IMR-90 (cell line): ENCODE measurements around the gene STMN3. TPM values are rescaled to one million over a fixed set of nuclear protein-coding genes. Genes with fewer than 3 reads are reported as not detected.

ENCODE experiments used
- ATAC-seq: fragments of 200-7000 bp; cut with Tn5 transposase; 2 replicates; pipeline ENCODE4 v1.9.1; 2020; ENCODE audit warnings: low read depth, mild to moderate bottlenecking, moderate library complexity
- BruUV-seq: library from RNA; stranded (reverse); fragments of 400-500 nt; replicated peaks from 2 replicates; lab custom pipeline; 2021; lab: Mats Ljungman, UMichigan
- CTCF ChIA-PET: fragments of 300-600 bp; formaldehyde crosslinking; extraction: SDS; loops from one replicate; lab custom pipeline; 2021; ENCODE audit warnings: antibody characterized with exemption; lab: Yijun Ruan, JAX
- POLR2A ChIA-PET: fragments of 300-600 bp; sonication (Branson Sonifier 250); formaldehyde crosslinking; loops from one replicate; lab custom pipeline; 2022; ENCODE audit warnings: antibody characterized with exemption; ENCODE audit not compliant: unreplicated experiment; lab: Charles Lee
- DNase-seq: peaks from one replicate; pipeline ENCODE4 v3.0.0; 2013
- H2AFZ ChIP-seq: replicated peaks from 2 replicates; pipeline ENCODE3; 2013; ENCODE audit warnings: low read length, mild to moderate bottlenecking; ENCODE audit not compliant: poor library complexity
- H2AK5ac ChIP-seq: 2 replicates; pipeline ENCODE4 v1.6.1; 2013; ENCODE audit warnings: low read depth, low read length, inconsistent platforms
- H2AK9ac ChIP-seq: replicated peaks from 2 replicates; pipeline ENCODE3; 2013; ENCODE audit warnings: mild to moderate bottlenecking, low read depth, low read length, moderate library complexity; ENCODE audit not compliant: poor library complexity
- H2BK120ac ChIP-seq: 2 replicates; pipeline ENCODE4 v1.6.1; 2013; ENCODE audit warnings: low read depth, low read length, inconsistent platforms
- H2BK15ac ChIP-seq: 3 replicates; pipeline ENCODE4 v1.6.1; 2013; ENCODE audit warnings: low read depth, low read length, inconsistent platforms
- H2BK20ac ChIP-seq: 2 replicates; pipeline ENCODE4 v1.6.1; 2013; ENCODE audit warnings: low read depth, mild to moderate bottlenecking, inconsistent platforms, low read length, moderate library complexity
- H2BK5ac ChIP-seq: 2 replicates; pipeline ENCODE4 v1.6.1; 2013; ENCODE audit warnings: mild to moderate bottlenecking, low read depth, low read length, inconsistent platforms; ENCODE audit not compliant: poor library complexity, severe bottlenecking
- H3K14ac ChIP-seq: replicated peaks from 2 replicates; pipeline ENCODE4 v1.6.1; 2013; ENCODE audit warnings: low read depth, low read length, inconsistent platforms
- H3K18ac ChIP-seq: 2 replicates; pipeline ENCODE4 v1.6.1; 2013; ENCODE audit warnings: low read depth, low read length, control low read depth
- H3K23ac ChIP-seq: 2 replicates; pipeline ENCODE4 v1.6.1; 2013; ENCODE audit warnings: low read depth, low read length, inconsistent platforms
- H3K27ac ChIP-seq: 2 replicates; pipeline ENCODE4 v1.5.1; 2013; ENCODE audit warnings: mild to moderate bottlenecking, control low read depth, low read length; ENCODE audit not compliant: insufficient read depth
- H3K27me3 ChIP-seq: 2 replicates; pipeline ENCODE4 v1.6.1; 2013; ENCODE audit warnings: low read length; ENCODE audit not compliant: control insufficient read depth, insufficient read depth
- H3K36me3 ChIP-seq: 2 replicates; pipeline ENCODE4 v1.6.1; 2013; ENCODE audit warnings: low read length, mixed read lengths; ENCODE audit not compliant: control insufficient read depth, insufficient read depth
- H3K4ac ChIP-seq: 2 replicates; pipeline ENCODE4 v1.6.1; 2013; ENCODE audit warnings: low read depth, low read length, inconsistent platforms
- H3K4me1 ChIP-seq: 2 replicates; pipeline ENCODE4 v1.6.1; 2013; ENCODE audit warnings: low read length, mixed read lengths; ENCODE audit not compliant: control insufficient read depth, insufficient read depth
- H3K4me2 ChIP-seq: 2 replicates; pipeline ENCODE4 v1.6.1; 2013; ENCODE audit warnings: low read depth, mild to moderate bottlenecking, control low read depth, low read length, moderate library complexity
- H3K4me3 ChIP-seq: 2 replicates; pipeline ENCODE4 v1.5.1; 2013; ENCODE audit warnings: low read depth, mild to moderate bottlenecking, control low read depth, low read length, moderate library complexity; ENCODE audit not compliant: insufficient read depth
- H3K56ac ChIP-seq: 2 replicates; pipeline ENCODE4 v1.6.1; 2013; ENCODE audit warnings: low read length, inconsistent platforms; ENCODE audit not compliant: insufficient read depth; ENCODE audit errors: extremely low read depth
- H3K79me1 ChIP-seq, 2 experiments: 2 replicates each; pipeline ENCODE4 v1.6.1; 2013; ENCODE audit warnings: low read length in 2 of 2, inconsistent platforms in 1 of 2, low read depth in 1 of 2
- H3K9ac ChIP-seq: 2 replicates; pipeline ENCODE4 v1.6.1; 2013; ENCODE audit warnings: low read depth, low read length, control low read depth
- H3K9me1 ChIP-seq: 2 replicates; pipeline ENCODE4 v1.6.1; 2013; ENCODE audit warnings: low read length, inconsistent platforms; ENCODE audit not compliant: insufficient read depth
- H3K9me3 ChIP-seq: 2 replicates; pipeline ENCODE4 v1.6.1; 2013; ENCODE audit warnings: low read length; ENCODE audit not compliant: control insufficient read depth, insufficient read depth
- H4K20me1 ChIP-seq: 2 replicates; pipeline ENCODE4 v1.6.1; 2013; ENCODE audit warnings: low read length, inconsistent platforms; ENCODE audit not compliant: insufficient read depth
- H4K5ac ChIP-seq: 2 replicates; pipeline ENCODE4 v1.6.1; 2013; ENCODE audit warnings: mild to moderate bottlenecking, low read depth, low read length, control low read depth
- H4K8ac ChIP-seq, 2 experiments: 2 replicates each; pipeline ENCODE4 v1.6.1; 2013; ENCODE audit warnings: low read depth in 2 of 2, low read length in 2 of 2, control low read depth in 1 of 2, inconsistent platforms in 1 of 2
- H4K91ac ChIP-seq: 2 replicates; pipeline ENCODE4 v1.6.1; 2013; ENCODE audit warnings: low read depth, low read length, inconsistent platforms; ENCODE audit not compliant: insufficient read depth
- BHLHE40 ChIP-seq: fragments of 150-350 bp; IDR thresholded peaks from 2 replicates; pipeline ENCODE4 v1.6.1; 2016; ENCODE audit warnings: mild to moderate bottlenecking, low read depth, low read length
- CEBPB ChIP-seq: IDR thresholded peaks from 2 replicates; pipeline ENCODE4 v1.6.1; 2012; ENCODE audit warnings: low read depth, low read length, improper control_type of control experiment
- CHD1 ChIP-seq: IDR thresholded peaks from 2 replicates; pipeline ENCODE4 v1.6.1; 2012; ENCODE audit warnings: low read depth, low read length, improper control_type of control experiment
- ELK1 ChIP-seq: fragments of 150-350 bp; IDR thresholded peaks from 2 replicates; pipeline ENCODE4 v1.6.1; 2016; ENCODE audit warnings: low read depth, mild to moderate bottlenecking, low read length, moderate library complexity, borderline replicate concordance
- FOS ChIP-seq: fragments of 150-350 bp; IDR thresholded peaks from 2 replicates; pipeline ENCODE4 v1.6.1; 2016; ENCODE audit warnings: low read depth, low read length
- MAFK ChIP-seq: IDR thresholded peaks from 2 replicates; pipeline ENCODE4 v1.6.1; 2012; ENCODE audit warnings: low read depth, low read length, improper control_type of control experiment
- MAZ ChIP-seq: IDR thresholded peaks from 2 replicates; pipeline ENCODE4 v1.6.1; 2012; ENCODE audit warnings: low read depth, mild to moderate bottlenecking, low read length, improper control_type of control experiment, moderate library complexity, borderline replicate concordance
- MXI1 ChIP-seq: IDR thresholded peaks from 2 replicates; pipeline ENCODE4 v1.6.1; 2012; ENCODE audit warnings: low read depth, mild to moderate bottlenecking, low read length, moderate library complexity, borderline replicate concordance
- NFE2L2 ChIP-seq: fragments of 150-350 bp; IDR thresholded peaks from 2 replicates; pipeline ENCODE4 v1.6.1; 2016; ENCODE audit warnings: low read depth, mild to moderate bottlenecking, low read length
- POLR2A ChIP-seq: IDR thresholded peaks from 2 replicates; pipeline ENCODE4 v1.6.1; 2012; ENCODE audit warnings: mild to moderate bottlenecking, low read depth, low read length
- RAD21 ChIP-seq: IDR thresholded peaks from 2 replicates; pipeline ENCODE4 v1.6.1; 2012; ENCODE audit warnings: low read length, improper control_type of control experiment
- RCOR1 ChIP-seq: IDR thresholded peaks from 2 replicates; pipeline ENCODE4 v1.6.1; 2012; ENCODE audit warnings: mild to moderate bottlenecking, low read length, improper control_type of control experiment; ENCODE audit not compliant: insufficient replicate concordance
- RFX5 ChIP-seq: IDR thresholded peaks from 2 replicates; pipeline ENCODE4 v1.8.0; 2012; ENCODE audit warnings: low read depth, mild to moderate bottlenecking, low read length, moderate library complexity
- SMC3 ChIP-seq: fragments of 150-350 bp; IDR thresholded peaks from 2 replicates; pipeline ENCODE4 v1.6.1; 2016; ENCODE audit warnings: low read depth, mild to moderate bottlenecking, antibody characterized with exemption, low read length, moderate library complexity
- WGBS, 2 experiments: methylation state at CpG; one replicate each; pipeline versions ENCODE4 v1.1.5 to v1.1.7; 2013; ENCODE audit warnings: missing lambda C conversion rate in 2 of 2; ENCODE audit not compliant: insufficient read length in 1 of 2; ENCODE audit errors: extremely low coverage in 2 of 2; 5-methylcytosine and 5-hydroxymethylcytosine counted together
- dilution Hi-C: fragments of 300-500 bp; cut with HindIII; formaldehyde crosslinking; loops from one replicate; pipeline ENCODE4 v1.14.3; 2018; ENCODE audit warnings: low sequenced_read_pairs; ENCODE audit not compliant: unreplicated experiment
- in situ Hi-C: fragments of 300-500 bp; cut with MboI; formaldehyde crosslinking; loops from 3 replicates; pipeline ENCODE4 v1.14.3; 2019; ENCODE audit warnings: low sequenced_read_pairs, inconsistent platforms, mixed read lengths
- intact Hi-C: fragments of 100-400 bp; cut with micrococcal nuclease; formaldehyde crosslinking; loops from 2 replicates; pipeline ENCODE4 v1.10.0; 2022
- polyA plus RNA-seq, 3 experiments: library from polyadenylated mRNA; depleted of rRNA; stranded (reverse); fragments of >200 nt; gene quantifications; 2 replicates each; pipeline ENCODE4 v1.2.3, GENCODE V29; 2012; ENCODE audit warnings: low replicate concordance in 1 of 3
- total RNA-seq: library from RNA; depleted of rRNA; stranded (reverse); fragments of >200 nt; gene quantifications from 2 replicates; pipeline ENCODE4 v1.2.3, GENCODE V29; 2012
- TF ChIP-seq, protein P1 (sequence below): conservative IDR thresholded peaks from 2 replicates; pipeline ENCODE4 v1.5.1; 2012; ENCODE audit warnings: mild to moderate bottlenecking, low read depth, low read length, improper control_type of control experiment
- TF ChIP-seq, protein P2 (sequence below): fragments of 150-350 bp; IDR thresholded peaks from 2 replicates; pipeline ENCODE4 v1.6.1; 2017; ENCODE audit warnings: mild to moderate bottlenecking, antibody characterized with exemption, low read length, low read depth

The STMN3 gene
- total and polyA plus RNA-seq, 2 of the 4 experiments (the other 2 are of a cell fraction), result 20.3 to 62.3 TPM

DNA sequence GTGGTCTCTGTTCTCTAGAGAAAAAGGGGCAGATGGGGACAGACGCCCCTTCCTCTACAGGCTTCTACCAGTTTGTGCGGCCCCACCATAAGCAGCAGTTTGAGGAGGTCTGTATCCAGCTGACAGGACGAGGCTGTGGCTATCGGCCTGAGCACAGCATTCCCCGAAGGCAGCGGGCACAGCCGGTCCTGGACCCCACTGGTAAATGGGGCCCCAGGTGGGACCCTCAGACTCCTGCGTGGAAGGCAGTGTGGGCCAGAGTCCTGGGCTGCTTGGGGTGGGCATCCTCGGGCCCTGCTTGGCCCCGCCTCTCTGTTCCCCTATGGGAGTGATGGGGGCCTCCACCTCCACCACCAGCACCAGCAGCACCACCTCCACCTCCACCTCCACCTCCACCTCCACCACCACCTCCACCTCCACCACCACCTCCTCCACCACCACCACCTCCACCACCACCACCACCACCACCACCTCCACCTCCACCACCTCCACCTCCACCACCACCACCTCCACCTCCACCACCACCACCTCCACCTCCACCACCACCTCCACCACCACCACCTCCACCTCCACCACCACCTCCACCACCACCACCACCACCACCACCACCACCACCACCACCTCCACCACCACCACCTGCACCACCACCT is 40.0 kb upstream of the STMN3 start:
- Histone ChIP-seq H3K9ac (no peak overlapping the region), H3K9me1 (no peaks in the 10 kb centered on the region), H2BK20ac (no peak overlapping the region), H3K4me2 (no peak overlapping the region), H3K56ac (no peak overlapping the region), H3K27me3 (no peaks in the 10 kb centered on the region), H4K91ac (no peak overlapping the region), H3K9me3 (no peaks in the 10 kb centered on the region), H3K23ac (no peak overlapping the region), H2BK5ac (no peak overlapping the region), H4K5ac (no peak overlapping the region), H3K27ac (no peak overlapping the region), H3K14ac (no peak overlapping the region), H3K79me1 (peaks cover 8 to 26% of the 10 kb centered on the region in 2 experiments; a peak in 3 of 4 replicates), H2AFZ (no peak overlapping the region), H2AK9ac (peak overlapping the region; percentile 68), H4K20me1 (no peaks in the 10 kb centered on the region), H3K18ac (no peak overlapping the region), H2BK120ac (no peak overlapping the region), H4K8ac (no peak overlapping the region), H3K4me1 (peaks cover 6% of the 10 kb centered on the region; the same call in 1 of the 2 replicates), H2BK15ac (no peak overlapping the region), H3K4ac (no peak overlapping the region), H3K36me3 (peaks cover 13% of the 10 kb centered on the region; the same call in 1 of the 2 replicates), H2AK5ac (no peak overlapping the region), H3K4me3 (no peak overlapping the region)
- dilution Hi-C loops, result no loop called here
- 92% methylated on average over 4 of the region's 10 CpGs; no CpG with 5 or more reads in 1 of the 2 experiments for WGBS, 2 experiments
- DNase-seq (no peak), ATAC-seq (no peak)
- in situ Hi-C loops, result no loop called here
- ChIA-PET POLR2A (no interaction called here), CTCF (no interaction called here)
- intact Hi-C loops, result no loop called here
- BruUV-seq, result no TSS peak
- TF ChIP-seq, protein P1, sequence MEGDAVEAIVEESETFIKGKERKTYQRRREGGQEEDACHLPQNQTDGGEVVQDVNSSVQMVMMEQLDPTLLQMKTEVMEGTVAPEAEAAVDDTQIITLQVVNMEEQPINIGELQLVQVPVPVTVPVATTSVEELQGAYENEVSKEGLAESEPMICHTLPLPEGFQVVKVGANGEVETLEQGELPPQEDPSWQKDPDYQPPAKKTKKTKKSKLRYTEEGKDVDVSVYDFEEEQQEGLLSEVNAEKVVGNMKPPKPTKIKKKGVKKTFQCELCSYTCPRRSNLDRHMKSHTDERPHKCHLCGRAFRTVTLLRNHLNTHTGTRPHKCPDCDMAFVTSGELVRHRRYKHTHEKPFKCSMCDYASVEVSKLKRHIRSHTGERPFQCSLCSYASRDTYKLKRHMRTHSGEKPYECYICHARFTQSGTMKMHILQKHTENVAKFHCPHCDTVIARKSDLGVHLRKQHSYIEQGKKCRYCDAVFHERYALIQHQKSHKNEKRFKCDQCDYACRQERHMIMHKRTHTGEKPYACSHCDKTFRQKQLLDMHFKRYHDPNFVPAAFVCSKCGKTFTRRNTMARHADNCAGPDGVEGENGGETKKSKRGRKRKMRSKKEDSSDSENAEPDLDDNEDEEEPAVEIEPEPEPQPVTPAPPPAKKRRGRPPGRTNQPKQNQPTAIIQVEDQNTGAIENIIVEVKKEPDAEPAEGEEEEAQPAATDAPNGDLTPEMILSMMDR, result no peak
- no peak for TF ChIP-seq RAD21
- no peak for TF ChIP-seq RCOR1
- no peak for TF ChIP-seq RFX5
- no peak for TF ChIP-seq MAZ
- TF ChIP-seq CEBPB, result no peak
- no peak for TF ChIP-seq ELK1
- TF ChIP-seq CHD1, result no peak
- no peak for TF ChIP-seq POLR2A
- no peak for TF ChIP-seq NFE2L2
- TF ChIP-seq, protein P2, sequence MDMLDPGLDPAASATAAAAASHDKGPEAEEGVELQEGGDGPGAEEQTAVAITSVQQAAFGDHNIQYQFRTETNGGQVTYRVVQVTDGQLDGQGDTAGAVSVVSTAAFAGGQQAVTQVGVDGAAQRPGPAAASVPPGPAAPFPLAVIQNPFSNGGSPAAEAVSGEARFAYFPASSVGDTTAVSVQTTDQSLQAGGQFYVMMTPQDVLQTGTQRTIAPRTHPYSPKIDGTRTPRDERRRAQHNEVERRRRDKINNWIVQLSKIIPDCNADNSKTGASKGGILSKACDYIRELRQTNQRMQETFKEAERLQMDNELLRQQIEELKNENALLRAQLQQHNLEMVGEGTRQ, result no peak
- TF ChIP-seq BHLHE40, result no peak
- TF ChIP-seq MAFK, result no peak
- no peak for TF ChIP-seq SMC3
- no peak for TF ChIP-seq MXI1
- no peak for TF ChIP-seq FOS
